Measurements from ENCODE around the gene ADCY7. TPM values are rescaled to one million over a fixed set of nuclear protein-coding genes. Genes with fewer than 3 reads are reported as not detected.
A peak's percentile ranks its signal among the peaks of the same experiment; 100 is the strongest.

The ADCY7 gene
- total RNA-seq, 2 donors from 2014 or later = 30.1 to 37.2 TPM

DNA sequence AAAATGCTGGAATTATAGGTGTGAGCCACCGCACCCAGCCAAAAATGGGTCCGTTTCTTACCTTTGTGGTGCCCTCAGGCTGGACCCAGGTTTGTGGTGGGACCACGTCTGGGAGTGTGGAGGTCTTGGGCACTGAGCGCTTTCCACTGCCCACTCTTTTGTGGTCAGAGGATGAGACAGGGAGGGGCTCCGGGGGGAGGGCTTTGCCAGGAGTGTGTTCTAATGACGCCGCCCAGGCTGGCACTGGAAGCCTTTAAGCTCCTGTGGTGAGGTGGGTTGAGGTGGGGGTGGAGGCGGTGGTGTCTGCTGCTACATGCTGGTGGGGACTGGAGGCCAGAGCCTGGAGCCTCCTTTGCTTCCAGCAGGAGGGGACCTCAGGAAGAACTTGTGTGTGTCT, 12.8 kb upstream of the ADCY7 start:
- Histone ChIP-seq H3K36me3 (ENCODE audit: control insufficient read depth, insufficient read depth, low read length) (no peaks in the 10 kb centered on the region), H3K4me3 (ENCODE audit: low read length) (no peak overlapping the region), H3K9me3 (ENCODE audit: control insufficient read depth, low read length) (no peaks in the 10 kb centered on the region), H3K4me1 (ENCODE audit: control insufficient read depth, insufficient read depth, low read length) (peaks cover 13% of the 10 kb centered on the region), H3K27me3 (ENCODE audit: control insufficient read depth, insufficient read depth, low read length, poor library complexity, severe bottlenecking) (no peaks in the 10 kb centered on the region), H3K27ac (ENCODE audit: low read depth, low read length) (no peak overlapping the region), H3K9ac (ENCODE audit: extremely low read depth, low read length, poor library complexity, severe bottlenecking) (no peak overlapping the region)
- Mint-ChIP-seq H3K4me1 (peaks cover 30% of the 10 kb centered on the region), H3K4me3 (no peak overlapping the region), H3K9me3 (no peaks in the 10 kb centered on the region), H3K27ac (no peak overlapping the region), H3K27me3 (ENCODE audit: insufficient read depth) (no peaks in the 10 kb centered on the region), H3K36me3 (ENCODE audit: low read depth) (no peaks in the 10 kb centered on the region)
- 92 to 94% methylated on average over 5 to 8 of the region's 8 CpGs for WGBS, 2 experiments (ENCODE audit: insufficient coverage in 1 of 2, insufficient read length in 1 of 2)
- peak; percentile 49 for DNase-seq
- TF ChIP-seq, protein P1, sequence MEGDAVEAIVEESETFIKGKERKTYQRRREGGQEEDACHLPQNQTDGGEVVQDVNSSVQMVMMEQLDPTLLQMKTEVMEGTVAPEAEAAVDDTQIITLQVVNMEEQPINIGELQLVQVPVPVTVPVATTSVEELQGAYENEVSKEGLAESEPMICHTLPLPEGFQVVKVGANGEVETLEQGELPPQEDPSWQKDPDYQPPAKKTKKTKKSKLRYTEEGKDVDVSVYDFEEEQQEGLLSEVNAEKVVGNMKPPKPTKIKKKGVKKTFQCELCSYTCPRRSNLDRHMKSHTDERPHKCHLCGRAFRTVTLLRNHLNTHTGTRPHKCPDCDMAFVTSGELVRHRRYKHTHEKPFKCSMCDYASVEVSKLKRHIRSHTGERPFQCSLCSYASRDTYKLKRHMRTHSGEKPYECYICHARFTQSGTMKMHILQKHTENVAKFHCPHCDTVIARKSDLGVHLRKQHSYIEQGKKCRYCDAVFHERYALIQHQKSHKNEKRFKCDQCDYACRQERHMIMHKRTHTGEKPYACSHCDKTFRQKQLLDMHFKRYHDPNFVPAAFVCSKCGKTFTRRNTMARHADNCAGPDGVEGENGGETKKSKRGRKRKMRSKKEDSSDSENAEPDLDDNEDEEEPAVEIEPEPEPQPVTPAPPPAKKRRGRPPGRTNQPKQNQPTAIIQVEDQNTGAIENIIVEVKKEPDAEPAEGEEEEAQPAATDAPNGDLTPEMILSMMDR (conservative IDR thresholded peaks at IDR 0.05) = no peak

DNA sequence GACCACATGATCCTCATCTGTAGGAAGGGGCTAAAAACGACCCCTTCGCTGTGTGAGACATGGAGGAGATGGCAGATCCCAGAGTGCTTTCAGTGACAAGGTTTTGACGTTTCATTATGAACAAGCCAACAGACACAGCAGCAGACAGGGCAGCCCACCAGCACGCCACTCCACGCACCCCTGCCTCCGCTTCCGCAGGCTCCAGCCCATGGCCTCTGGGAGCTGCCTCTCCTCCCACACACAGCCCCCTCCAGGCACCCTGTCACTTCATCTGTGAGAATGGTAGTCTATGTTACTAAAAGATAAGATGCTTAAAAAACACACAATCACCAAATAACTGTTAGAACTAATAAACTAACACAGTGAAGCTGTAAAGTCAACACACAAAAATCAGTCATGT, 12.3 kb upstream of the ADCY7 start:
- Mint-ChIP-seq H3K4me1 (peaks cover 25% of the 10 kb centered on the region), H3K4me3 (no peak overlapping the region), H3K27me3 (ENCODE audit: insufficient read depth) (no peaks in the 10 kb centered on the region), H3K36me3 (ENCODE audit: low read depth) (no peaks in the 10 kb centered on the region), H3K27ac (no peak overlapping the region), H3K9me3 (no peaks in the 10 kb centered on the region)
- no peaks in the 10 kb centered on the region for H3K27me3 ChIP-seq (ENCODE audit: control insufficient read depth, insufficient read depth, low read length, poor library complexity, severe bottlenecking)
- no peak overlapping the region for H3K9ac ChIP-seq (ENCODE audit: extremely low read depth, low read length, poor library complexity, severe bottlenecking)
- H3K4me1 ChIP-seq (ENCODE audit: control insufficient read depth, insufficient read depth, low read length) = peaks cover 13% of the 10 kb centered on the region
- no peaks in the 10 kb centered on the region for H3K36me3 ChIP-seq (ENCODE audit: control insufficient read depth, insufficient read depth, low read length)
- 68 to 79% methylated on average over 3 to 7 of the region's 7 CpGs for WGBS, 2 experiments (ENCODE audit: insufficient coverage in 1 of 2, insufficient read length in 1 of 2)
- DNase-seq = peak; percentile 41
- TF ChIP-seq, protein P1 (conservative IDR thresholded peaks at IDR 0.05) = no peak
- no peaks in the 10 kb centered on the region for H3K9me3 ChIP-seq (ENCODE audit: control insufficient read depth, low read length)
- no peak overlapping the region for H3K4me3 ChIP-seq (ENCODE audit: low read length)
- no peak overlapping the region for H3K27ac ChIP-seq (ENCODE audit: low read depth, low read length)

DNA sequence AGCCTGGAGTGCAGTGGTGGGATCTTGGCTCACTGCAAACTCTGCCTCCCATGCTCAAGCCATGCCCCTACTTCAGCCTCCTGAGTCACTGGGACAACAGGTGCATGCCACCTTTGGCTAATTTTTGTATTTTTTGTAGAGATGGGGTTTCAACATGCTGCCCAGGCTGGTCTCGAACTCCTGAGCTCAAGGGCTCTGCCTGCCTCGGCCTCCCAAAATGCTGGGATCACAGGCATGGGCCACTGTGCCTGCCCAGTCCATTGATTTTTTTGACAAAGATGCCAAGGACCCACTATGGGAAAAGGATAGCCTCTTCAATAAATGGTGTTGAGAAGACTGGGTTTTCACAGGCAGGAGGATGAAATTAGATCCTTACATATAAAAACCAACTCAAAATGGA, 10.8 kb upstream of the ADCY7 start:
- Mint-ChIP-seq H3K36me3 (ENCODE audit: low read depth) (peaks cover 5% of the 10 kb centered on the region), H3K4me1 (peaks cover 18% of the 10 kb centered on the region), H3K27me3 (ENCODE audit: insufficient read depth) (peaks cover 2% of the 10 kb centered on the region), H3K4me3 (no peak overlapping the region), H3K9me3 (peaks cover 2% of the 10 kb centered on the region), H3K27ac (no peak overlapping the region)
- H3K27me3 ChIP-seq (ENCODE audit: control insufficient read depth, insufficient read depth, low read length, poor library complexity, severe bottlenecking) = no peaks in the 10 kb centered on the region
- H3K4me3 ChIP-seq (ENCODE audit: low read length) = no peak overlapping the region
- H3K9ac ChIP-seq (ENCODE audit: extremely low read depth, low read length, poor library complexity, severe bottlenecking) = no peak overlapping the region
- H3K27ac ChIP-seq (ENCODE audit: low read depth, low read length) = no peak overlapping the region
- TF ChIP-seq, protein P1 (conservative IDR thresholded peaks at IDR 0.05) = no peak
- no peaks in the 10 kb centered on the region for H3K9me3 ChIP-seq (ENCODE audit: control insufficient read depth, low read length)
- 100% methylated on average over 2 of the region's 2 CpGs for WGBS, 2 experiments (ENCODE audit: insufficient coverage in 1 of 2, insufficient read length in 1 of 2)
- peaks cover 8% of the 10 kb centered on the region for H3K4me1 ChIP-seq (ENCODE audit: control insufficient read depth, insufficient read depth, low read length)
- DNase-seq = peak; percentile 20
- H3K36me3 ChIP-seq (ENCODE audit: control insufficient read depth, insufficient read depth, low read length) = no peaks in the 10 kb centered on the region
